NCI-H82 treated with DMSO at 0.1 percent for 48 hours (cell line): Measurements from ENCODE around the gene XYLT1.

Experiments used
- DNase-seq: peaks from one replicate; lab custom pipeline; 2025; ENCODE audit not compliant: unreplicated experiment; lab: John Stamatoyannopoulos, UW

The XYLT1 gene

DNA sequence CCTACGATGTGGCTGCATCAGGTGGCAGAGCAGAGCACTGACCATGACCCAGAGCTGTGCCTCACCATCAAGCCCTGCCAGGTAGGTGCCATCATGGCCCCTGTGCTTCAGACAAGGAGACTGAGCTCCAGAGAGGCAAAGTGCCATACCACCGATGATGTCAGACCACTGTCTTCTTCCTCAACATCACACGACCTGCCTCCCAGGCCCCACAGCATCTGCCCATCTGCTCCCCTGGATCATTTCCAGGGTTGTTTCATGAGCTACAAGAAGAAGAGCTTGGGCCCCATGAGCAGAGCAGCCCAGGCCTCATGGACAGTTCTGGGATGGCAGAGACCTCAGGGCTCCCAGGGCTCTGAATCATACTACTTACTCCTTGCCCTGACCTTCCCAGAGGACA, 9.9 kb downstream of the XYLT1 start:
- no peak for DNase-seq

DNA sequence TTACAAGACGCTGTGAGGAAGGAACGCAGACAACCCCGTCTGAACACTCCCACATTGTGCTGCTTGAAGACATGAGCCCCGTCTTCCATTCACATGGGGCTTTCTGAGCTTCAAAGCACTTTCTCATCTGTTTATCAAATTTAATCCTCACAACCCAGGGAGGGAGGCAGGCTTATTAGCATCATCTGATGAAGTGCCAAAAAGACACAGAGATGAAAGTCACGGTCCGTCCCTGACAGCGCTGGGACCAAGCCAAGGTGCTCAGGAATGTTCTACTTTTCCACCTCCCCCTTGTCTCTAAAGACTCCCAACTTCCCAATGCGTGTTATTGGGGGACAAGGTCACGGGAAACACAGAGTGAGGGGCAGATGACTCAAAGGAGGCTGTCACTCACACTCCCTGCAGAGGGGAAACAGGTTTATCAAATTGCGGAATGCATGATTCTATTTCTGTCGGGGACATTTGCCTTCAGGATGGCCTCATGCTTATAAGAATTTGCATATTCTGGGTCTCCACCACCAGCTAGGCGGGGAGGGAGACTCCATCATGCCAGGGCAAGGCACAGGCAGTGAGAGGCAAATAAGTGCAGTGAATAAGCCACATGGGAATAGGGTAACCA, 10.7 kb downstream of the XYLT1 start:
- DNase-seq = no peak

DNA sequence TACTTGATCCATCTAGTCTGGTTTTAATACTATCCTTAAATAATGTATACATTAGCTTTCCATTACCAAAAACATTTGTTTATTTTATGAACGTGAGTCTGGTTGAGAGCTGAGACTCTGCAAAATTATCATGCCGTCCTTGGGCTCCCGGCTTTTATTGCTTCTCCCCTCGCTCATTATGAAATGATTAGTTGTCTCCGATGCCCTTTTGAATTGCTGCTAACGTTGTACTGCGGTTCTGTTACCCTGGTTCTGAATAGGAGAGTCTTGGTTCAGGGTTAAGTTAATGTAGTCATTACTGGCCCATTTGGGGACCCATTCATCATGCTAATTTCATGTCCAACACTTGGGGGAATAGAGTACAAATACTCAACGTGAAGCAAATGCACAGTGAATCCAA, 12.8 kb downstream of the XYLT1 start:
- DNase-seq = no peak

DNA sequence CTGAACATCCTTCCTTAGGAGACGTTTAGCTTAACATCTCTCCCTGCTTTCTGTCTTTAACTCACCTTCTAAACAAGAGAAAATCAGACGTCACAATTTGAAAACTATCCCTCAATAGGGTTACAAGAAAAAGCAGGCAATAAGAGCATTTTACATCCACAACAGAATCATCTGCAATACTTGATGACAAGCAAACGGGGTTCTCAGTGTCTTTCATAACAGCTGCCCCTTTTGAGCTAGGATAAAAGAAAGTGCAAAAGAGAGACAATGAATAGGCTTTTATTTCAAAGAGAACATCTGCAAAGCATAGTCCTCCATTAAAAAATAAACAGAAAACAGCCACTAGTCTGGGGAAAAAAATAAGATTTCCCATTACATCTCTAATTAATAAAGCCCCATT, 13.2 kb downstream of the XYLT1 start:
- no peak for DNase-seq

DNA sequence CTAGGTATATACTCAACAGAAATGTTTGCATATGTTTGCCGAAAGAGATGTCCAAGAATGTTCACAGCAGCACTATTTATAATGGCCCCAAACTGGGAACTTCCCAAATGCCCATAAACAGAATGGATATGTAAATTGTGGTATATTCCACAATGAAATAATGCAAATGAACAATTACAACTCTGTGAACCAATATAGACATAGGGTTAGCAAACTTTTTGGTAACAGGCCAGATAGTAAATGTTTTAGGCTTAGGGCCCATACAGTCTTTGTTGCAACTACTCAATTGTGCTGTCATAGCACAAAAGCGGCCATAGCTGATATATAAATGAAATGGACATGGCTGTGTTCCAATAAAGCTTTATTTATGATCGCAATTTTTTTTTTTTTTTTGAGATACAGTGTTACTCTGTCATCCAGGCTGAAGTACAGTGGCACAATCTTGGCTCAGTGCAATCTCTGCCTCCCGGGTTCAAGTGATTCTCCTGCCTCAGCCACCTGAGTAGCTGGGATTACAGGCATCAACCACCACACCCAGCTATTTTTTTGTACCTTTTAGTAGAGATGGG, 16.5 kb downstream of the XYLT1 start:
- DNase-seq = no peak

DNA sequence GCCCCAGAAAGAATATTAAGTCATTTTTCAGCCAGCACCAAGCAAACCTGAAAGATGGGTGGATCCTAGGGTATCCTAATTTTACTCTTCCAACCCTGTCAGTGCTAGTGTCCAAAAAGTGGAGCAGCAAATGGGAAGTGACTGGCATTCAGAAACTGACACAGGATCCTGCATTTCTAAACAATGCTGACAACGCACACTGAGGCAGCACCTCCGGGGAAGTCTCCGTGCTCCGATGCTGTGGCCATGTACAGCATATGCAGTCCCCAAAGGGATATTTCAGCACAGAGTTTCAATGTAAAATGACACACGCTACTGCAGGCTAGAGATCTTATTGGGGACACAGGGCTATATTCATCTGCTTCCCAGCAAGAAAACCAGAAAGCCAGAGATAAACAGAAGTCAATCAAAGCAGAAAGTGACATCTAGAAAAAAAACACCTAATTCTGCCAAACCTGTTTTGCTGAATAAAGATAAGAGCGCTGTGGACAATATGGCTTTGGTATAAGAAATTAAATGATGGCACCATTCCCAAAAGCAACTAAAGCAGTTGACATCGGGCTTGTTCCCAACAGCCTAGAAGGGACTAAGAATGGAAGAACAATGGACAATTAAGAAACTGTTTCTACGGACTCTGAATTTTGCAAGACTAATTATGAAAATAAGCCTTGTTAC, 17.3 kb downstream of the XYLT1 start:
- DNase-seq = no peak

DNA sequence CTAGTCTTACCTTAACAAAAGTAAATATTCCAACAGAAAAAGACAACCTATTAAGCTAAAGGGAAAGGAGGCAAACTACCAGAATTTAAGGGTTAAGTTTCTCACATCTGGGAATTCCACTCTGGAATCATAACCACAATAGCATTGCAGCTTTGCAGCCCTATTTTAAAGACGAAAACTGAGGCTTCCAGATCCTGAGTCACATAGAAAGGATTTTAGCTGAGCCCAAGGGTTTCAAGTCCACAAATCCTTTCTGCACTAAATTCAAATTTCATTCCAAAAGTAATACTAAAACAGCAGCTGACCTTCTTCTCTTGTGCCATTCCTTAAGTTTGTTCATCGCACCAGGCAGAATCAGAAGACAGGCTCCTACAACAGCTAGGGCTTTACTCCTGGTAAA, 17.8 kb downstream of the XYLT1 start:
- DNase-seq = no peak

DNA sequence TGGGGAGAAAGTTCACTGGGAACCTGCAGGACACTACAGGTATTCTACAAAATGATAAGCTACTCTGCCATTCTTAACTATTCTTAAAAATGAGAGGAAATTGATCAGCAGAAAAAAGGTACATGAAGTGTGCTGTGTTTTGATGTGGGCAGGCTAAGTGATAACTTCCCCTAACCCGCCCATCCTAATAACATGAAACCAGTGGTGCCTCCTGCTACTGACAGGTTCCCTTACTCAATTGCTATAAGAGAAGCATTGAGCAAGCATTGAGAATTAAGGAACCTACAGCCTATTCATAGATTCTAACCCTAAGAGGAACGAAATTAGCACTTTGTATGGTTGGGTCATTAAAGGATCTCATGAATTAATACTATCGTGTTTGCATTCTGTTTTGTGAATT, 18.9 kb downstream of the XYLT1 start:
- no peak for DNase-seq

DNA sequence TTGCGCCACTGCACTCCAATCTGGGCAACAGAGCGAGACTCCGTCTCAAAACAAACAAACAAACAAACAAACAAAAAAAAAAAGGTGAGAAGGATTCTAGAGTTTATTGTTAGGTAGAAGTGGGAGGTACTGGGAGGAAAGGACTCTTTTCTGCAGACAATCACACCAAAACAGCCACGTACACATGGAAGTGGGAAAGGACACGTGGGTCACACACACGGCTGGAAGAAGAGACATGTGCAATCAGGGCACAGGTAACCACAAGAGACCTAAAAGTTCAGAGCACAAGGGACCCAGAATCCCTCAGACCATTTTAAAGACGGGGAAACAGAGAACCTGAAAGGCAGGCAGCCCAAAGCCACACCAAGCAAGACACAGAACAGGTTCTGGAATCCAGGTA, 20.5 kb downstream of the XYLT1 start:
- DNase-seq = no peak

DNA sequence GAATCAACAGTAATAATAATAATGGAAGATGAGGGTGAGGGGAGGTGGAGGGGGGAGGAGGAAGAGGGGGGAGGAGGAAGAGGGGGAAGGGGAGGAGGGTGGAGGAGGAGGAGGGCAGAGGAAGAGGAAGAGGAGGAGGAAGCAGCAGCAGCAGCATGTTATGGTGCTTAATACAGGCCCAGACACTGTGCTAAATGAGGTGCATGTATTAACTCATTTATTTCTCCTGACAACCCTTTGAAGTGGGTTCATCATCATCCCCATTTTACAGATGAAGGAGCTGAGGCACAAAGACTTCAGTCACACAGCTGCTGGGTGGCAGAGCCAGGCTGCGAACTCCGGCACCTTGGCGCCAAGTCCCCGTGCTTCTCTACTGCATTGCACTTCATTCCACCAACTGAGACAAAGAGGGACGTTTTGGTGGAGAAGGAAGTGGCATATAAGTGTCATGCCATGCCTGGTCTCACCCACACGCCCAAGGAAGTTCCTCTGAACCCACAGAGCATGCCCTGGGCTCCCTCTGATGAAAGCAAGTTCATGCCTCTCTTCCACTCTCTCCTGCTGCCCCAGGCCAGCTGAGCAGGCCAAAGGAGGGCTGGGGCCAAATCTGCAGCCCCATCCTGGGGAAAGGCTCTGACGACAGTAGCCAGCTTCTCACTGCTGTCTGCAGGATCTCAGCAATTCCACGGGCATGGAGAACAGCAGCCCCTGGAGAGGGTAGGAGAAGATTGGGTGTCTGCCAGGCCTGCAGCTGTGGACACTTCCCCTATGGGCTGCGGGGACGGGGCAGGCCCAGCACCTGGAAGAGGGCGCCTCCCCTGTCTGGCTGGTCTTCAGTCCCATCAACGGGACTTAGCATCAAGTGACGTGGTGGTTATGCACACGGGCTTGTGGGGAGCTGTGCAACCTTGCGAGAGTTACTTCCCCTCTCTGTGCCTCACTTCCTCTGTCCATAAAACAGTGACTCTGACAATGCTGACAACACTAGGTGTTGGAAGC, 21.8 kb downstream of the XYLT1 start:
- DNase-seq = no peak

DNA sequence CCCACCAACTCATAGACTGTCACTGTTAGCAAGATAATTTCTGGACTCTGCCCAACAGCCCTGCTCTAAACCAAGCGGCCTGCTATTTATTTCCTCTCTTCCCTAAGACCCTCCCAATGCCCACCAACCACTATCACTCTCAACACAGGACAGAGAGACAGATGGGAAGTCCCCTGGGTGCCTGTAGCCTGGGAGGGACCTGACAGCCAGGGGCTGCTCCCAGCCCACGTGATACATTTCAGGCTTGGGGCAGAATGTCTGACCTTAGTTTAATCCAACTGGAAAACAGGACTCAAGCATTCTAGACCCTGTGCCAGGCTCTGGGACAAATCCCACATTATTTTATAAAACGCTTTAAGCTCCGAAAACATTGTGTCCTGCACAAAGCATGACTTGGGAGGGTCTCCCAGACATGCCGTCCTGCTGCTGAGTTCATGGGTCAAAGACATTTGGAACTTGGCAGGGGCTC, 23.6 kb downstream of the XYLT1 start:
- DNase-seq = no peak

DNA sequence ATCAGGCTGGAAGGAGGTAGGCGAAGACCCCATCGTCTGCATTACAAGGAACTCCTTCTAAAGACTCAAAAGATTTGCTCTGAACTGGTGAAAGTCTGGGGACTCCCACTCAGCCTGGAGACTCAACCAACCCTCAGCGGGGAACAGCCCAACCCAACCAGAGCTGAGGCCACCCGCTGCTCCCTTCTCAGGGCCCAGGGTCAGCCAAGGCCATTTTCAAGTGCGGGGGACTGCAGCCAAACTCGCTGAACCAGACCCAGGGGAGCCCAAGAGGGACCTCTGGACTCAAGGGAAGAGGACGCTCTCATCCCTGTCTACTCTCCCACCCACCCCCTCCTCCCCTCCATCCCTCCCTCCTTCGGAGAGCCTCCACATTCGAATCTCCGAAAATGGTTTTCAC, 24.1 kb downstream of the XYLT1 start:
- DNase-seq = no peak

DNA sequence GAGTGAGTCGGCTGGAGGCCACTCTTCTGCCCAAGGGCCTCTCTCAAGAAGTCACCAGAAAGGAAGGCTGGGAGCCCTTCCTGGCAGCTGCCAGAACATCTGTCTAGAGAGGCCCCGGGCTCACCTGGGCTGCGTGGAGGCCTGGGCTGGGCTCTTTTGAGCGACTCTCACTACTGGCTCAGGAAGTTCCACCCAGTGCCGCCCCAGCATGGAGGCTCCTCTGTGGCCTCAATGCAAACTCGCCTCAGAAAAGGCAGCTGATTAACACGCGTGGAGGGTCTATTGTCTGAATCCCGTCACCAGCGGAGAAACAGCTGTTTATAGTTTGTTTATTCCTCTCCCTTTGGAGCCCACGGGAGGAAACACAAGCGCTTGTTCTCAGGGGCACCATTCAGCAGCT, 25.3 kb downstream of the XYLT1 start:
- no peak for DNase-seq

DNA sequence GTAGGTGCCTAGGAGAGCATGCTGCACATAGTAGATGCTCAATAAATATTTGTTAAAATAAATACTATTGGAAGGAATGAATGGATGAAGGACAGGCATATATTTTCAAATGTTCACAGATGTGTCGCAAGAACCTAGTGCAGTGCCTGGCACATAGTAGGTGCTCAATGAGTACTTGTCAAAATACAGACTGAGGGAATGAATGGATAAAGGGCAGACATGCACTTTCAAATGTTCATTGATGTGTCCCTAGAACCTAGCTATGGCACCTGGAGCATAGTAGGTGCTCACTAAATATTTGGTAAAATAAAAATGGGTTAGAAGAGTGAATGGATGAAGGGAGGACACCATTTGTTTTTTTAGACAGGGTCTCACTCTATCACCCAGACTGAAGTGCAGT, 26.1 kb downstream of the XYLT1 start:
- DNase-seq = no peak

DNA sequence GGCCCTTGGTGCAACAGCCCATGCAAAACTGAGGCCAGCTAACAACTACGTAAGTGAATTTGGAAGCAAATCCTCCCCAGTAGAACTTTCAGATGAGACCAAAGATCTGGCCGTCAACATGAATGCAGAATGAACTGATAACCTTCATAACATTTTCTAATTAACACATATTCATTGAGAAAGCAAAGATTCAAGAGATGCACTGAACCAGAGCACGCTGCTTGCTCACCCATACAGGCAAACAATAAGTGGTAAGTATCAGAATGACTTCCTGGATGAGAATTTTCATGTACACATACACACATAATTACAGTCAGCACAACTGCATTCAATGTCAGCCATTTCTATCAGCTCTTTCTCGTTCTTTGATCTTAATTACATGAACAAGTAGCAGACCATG, 30.6 kb downstream of the XYLT1 start:
- no peak for DNase-seq

DNA sequence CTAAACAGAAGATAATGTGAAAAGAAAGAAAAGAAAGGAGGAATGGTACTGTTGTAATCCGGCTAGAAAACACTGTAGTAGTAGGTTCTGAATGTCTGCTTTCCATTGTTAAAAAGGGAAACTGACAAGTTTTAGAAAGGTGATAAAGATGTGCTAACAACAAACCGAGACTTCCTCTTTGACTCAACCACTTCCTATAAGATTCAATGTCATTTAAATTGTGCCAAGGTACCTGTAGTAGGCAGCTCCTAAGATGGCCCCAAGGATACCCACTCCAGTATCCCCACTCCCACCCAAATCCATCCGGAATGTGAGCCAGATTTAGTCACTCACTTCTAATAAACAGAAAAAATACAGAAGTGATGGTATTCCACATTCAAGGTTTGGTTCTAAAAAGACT, 31.2 kb downstream of the XYLT1 start:
- DNase-seq = no peak

DNA sequence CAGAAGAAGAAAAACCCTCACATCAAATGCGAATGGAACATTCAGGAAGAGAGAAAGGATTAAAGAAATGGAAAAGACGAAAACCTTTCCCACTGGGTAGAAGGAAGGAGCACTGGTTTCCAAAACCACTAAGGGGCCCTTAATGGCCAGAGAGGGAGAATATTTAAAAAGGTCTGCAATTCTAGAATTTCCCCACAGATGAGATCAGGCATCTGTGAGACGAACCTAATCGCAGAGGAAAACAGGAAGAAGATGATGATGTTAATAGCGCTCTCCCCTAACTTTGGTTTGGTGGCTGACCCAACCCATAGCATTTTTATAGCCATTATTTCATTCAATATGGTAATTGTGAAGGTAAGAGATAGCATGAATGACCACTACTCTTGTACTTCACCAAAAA, 32.8 kb downstream of the XYLT1 start:
- DNase-seq = no peak

DNA sequence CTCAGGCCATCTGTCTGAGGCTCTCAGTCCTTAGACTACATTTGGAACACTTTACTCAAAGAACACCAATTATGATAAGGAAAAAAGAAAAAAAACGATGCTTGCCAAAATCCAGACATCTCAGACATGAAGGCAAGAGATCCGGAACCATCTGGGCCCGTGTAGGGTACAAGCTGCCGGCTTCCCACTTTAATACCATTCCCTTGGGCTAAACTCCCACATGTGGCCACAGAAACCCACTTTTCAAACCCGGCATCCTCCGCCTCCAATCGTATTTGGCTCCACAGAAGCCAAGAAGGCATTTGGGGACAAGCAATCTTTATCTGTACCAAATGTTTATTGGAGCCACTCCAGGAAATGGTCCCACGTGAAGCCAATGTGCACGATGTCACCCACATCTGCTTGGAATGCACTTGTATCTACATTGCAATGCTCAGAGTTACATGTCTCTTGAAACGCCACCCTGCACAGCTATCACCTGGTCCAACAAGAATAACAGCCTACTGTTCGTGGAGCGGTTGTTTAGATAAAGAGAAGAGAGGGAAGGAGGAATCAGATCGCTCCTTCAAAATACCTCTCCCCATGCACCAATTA, 33.5 kb downstream of the XYLT1 start:
- no peak for DNase-seq

DNA sequence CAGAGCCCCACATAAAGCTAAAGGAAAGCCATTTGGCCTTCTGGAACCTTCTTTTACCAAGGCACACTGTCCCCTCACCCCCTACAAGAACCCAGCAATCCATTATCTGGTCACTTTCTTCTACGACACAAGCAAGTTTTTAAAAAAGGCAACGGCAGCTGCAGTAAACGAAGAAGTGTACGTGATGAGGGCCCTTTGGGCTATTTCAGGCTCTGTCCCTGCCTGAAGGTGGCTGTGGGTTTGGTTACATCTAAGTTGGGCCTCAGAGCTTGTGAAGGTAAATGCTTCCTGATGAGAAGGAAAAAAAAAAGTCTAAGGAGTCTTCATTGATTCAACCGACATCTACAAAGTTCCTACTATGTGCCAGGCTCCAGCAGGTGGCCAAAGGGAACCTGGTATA, 35.4 kb downstream of the XYLT1 start:
- no peak for DNase-seq

DNA sequence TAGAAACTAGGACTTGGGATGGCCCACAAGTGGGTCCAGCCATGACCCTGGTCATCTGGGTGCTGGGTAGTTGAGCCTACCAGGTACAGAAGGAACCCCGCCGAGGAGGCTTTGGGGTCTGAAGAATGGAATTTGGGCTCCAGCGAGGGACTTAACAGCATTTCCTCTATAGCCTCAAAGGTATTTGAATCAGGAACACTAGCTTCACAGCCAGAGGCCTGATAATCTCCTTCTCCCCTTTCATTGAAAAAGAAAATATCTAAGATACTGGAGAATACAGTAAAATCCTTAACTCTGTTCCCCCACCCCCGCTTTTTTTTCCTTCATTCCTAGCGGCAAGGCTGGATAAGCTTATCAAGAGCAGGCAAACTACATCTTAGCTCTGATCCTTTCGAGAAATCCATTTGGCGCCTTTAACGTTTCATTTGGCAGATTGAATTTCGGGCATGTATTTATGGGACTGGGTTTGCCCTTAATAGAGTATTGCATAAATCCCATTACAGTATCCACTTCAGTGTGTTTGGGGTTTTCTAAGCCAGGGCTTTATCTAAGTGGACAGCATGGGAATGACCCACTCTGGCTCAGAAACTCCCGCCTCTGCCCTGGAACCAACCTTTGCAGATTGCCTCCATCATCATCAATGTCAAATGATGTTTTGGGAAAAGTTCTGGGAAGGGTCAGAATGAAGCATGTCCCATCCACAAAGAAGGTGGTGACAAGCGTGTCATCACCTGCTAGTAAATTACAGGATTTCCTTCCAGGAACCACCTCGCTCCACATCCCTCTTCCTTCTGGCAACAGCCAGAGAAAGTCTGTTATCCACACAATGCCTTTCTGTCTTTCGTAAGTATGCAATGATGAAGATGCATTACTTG, 36.9 kb downstream of the XYLT1 start:
- peak; percentile 90 for DNase-seq
